Activated CD8-positive, alpha-beta T cell treated with anti-CD3 and anti-CD28 coated beads, Interleukin-2, amount 10 ng/mL, durations not matched to agents 7 days and 5 days (primary cell): ENCODE measurements around the gene CDR2L. TPM values are rescaled to one million over a fixed set of nuclear protein-coding genes. Genes with fewer than 3 reads are reported as not detected.
A peak's percentile ranks its signal among the peaks of the same experiment; 100 is the strongest.

Experiments
- ATAC-seq: fragments of 150-1000 bp; cut with Tn5 transposase; one replicate; pipeline ENCODE4 v1.10.0; 2021; ENCODE audit warnings: moderate library complexity
- CTCF ChIA-PET: fragments of 350-600 bp; sonication (Branson Sonifier 250); formaldehyde crosslinking; loops from one replicate; lab custom pipeline; 2021; ENCODE audit warnings: antibody characterized with exemption; lab: Charles Lee
- POLR2A ChIA-PET: fragments of 350-600 bp; sonication (Branson Sonifier 250); formaldehyde crosslinking; loops from one replicate; lab custom pipeline; 2021; ENCODE audit warnings: antibody characterized with exemption; lab: Charles Lee
- DNase-seq: peaks from one replicate; pipeline ENCODE4 v3.0.0-alpha.2; 2020
- H3K27ac Mint-ChIP-seq: one replicate; pipeline ENCODE4 v1.8.0; 2021; ENCODE audit warnings: mild to moderate bottlenecking, mixed read lengths
- H3K27me3 Mint-ChIP-seq: one replicate; pipeline ENCODE4 v1.8.0; 2021; ENCODE audit warnings: low read depth, mixed read lengths
- H3K36me3 Mint-ChIP-seq: one replicate; pipeline ENCODE4 v1.8.0; 2021; ENCODE audit warnings: low read depth, mixed read lengths
- H3K4me1 Mint-ChIP-seq: one replicate; pipeline ENCODE4 v1.8.0; 2021; ENCODE audit warnings: low read depth, mixed read lengths
- H3K4me3 Mint-ChIP-seq: one replicate; pipeline ENCODE4 v1.8.0; 2021; ENCODE audit warnings: mild to moderate bottlenecking, mixed read lengths
- H3K9me3 Mint-ChIP-seq: one replicate; pipeline ENCODE4 v1.8.0; 2022; ENCODE audit warnings: mixed read lengths; ENCODE audit not compliant: insufficient read depth
- total RNA-seq, 2 experiments: library from RNA; stranded (reverse); gene quantifications; one replicate each; pipeline ENCODE4 v1.2.3, GENCODE V29; 2021

Gene CDR2L
- total RNA-seq, 2 experiments from 2014 or later: 0.13 to 0.18 TPM

- Mint-ChIP-seq H3K27me3 (peaks cover 33% of the 10 kb centered on the region), H3K9me3 (no peaks in the 10 kb centered on the region), H3K4me3 (peak overlapping the region; percentile 34), H3K4me1 (peaks cover 5% of the 10 kb centered on the region), H3K27ac (no peak overlapping the region), H3K36me3 (no peaks in the 10 kb centered on the region)
- DNase-seq (no peak), ATAC-seq (no peak)
- POLR2A ChIA-PET: no interaction called here
- CTCF ChIA-PET: interaction anchor here (1.0 to 8.8 kb wide), 3 partner anchors 9 to 16 kb away, joined by 3 to 82 read pairs (median 20); partner anchors contain the start of gene CDR2L
Measured at GRCh38 chr17:74971069-74971841, 16.2 kb upstream of the CDR2L start.

GRCh38 chr17:74971842-74972106 is 15.7 kb upstream of the CDR2L start:
- Mint-ChIP-seq H3K27ac (no peak overlapping the region), H3K4me3 (peak overlapping the region; percentile 34), H3K4me1 (peaks cover 5% of the 10 kb centered on the region), H3K36me3 (no peaks in the 10 kb centered on the region), H3K9me3 (no peaks in the 10 kb centered on the region), H3K27me3 (peaks cover 33% of the 10 kb centered on the region)
- POLR2A ChIA-PET: interaction anchor here (1.1 kb wide), 1 partner anchor 40 kb away, joined by 3 read pairs; the partner anchor contains the start of gene MRPL58
- CTCF ChIA-PET: interaction anchor here (0.8 to 8.8 kb wide), 3 partner anchors 10 to 15 kb away, joined by 3 to 82 read pairs (median 20); partner anchors contain the start of gene CDR2L
- no peak for ATAC-seq
- DNase-seq: no peak

- peak within 1 kb of the TSS; percentile 67 for H3K4me3 Mint-ChIP-seq
- H3K4me1 Mint-ChIP-seq: peaks cover 5% of the 10 kb centered on the region
- peak; percentile 76 for DNase-seq
- ATAC-seq: peak; percentile 92
- no peaks in the 10 kb centered on the region for H3K36me3 Mint-ChIP-seq
- ChIA-PET CTCF (interaction anchor here (0.8 to 8.8 kb wide), 6 partner anchors 10 to 219 kb away, joined by 3 to 82 read pairs (median 4); partner anchors contain the start of gene CDR2L), POLR2A (interaction anchor here (1.1 kb wide), 1 partner anchor 40 kb away, joined by 3 read pairs; the partner anchor contains the start of gene MRPL58)
- H3K27ac Mint-ChIP-seq: no peak within 1 kb of the TSS
- peaks cover 33% of the 10 kb centered on the region for H3K27me3 Mint-ChIP-seq
- H3K9me3 Mint-ChIP-seq: no peaks in the 10 kb centered on the region
Measured at GRCh38 chr17:74972107-74972972, 15.1 kb upstream of the CDR2L start, which contains the start of gene HID1. HID1 (minus strand) TSS chr17:74972759; CDS start chr17:74972656, 103 bp downstream.

GRCh38 chr17:74972973-74973328 is 14.5 kb upstream of the CDR2L start:
- Mint-ChIP-seq H3K27ac (no peak overlapping the region), H3K9me3 (no peaks in the 10 kb centered on the region), H3K27me3 (peaks cover 35% of the 10 kb centered on the region), H3K36me3 (no peaks in the 10 kb centered on the region), H3K4me1 (peaks cover 5% of the 10 kb centered on the region), H3K4me3 (peak overlapping the region; percentile 67)
- DNase-seq (no peak), ATAC-seq (no peak)
- ChIA-PET POLR2A (interaction anchor here (1.1 kb wide), 1 partner anchor 39 kb away, joined by 3 read pairs; the partner anchor contains the start of gene MRPL58), CTCF (interaction anchor here (0.6 to 8.8 kb wide), 8 partner anchors 11 to 600 kb away, joined by 3 to 82 read pairs (median 4); no protein-coding TSS in a partner anchor)

GRCh38 chr17:74975943-74976342 is 11.5 kb upstream of the CDR2L start:
- Mint-ChIP-seq H3K4me1 (peaks cover 8% of the 10 kb centered on the region), H3K36me3 (no peaks in the 10 kb centered on the region), H3K27ac (no peak overlapping the region), H3K4me3 (no peak overlapping the region), H3K9me3 (no peaks in the 10 kb centered on the region), H3K27me3 (peaks cover 43% of the 10 kb centered on the region)
- ATAC-seq: no peak
- POLR2A ChIA-PET: interaction anchor here (0.5 kb wide), 1 partner anchor 14 kb away, joined by 5 read pairs; no protein-coding TSS in a partner anchor
- DNase-seq: no peak
- CTCF ChIA-PET: interaction anchor here (2.0 to 8.8 kb wide), 2 partner anchors 14 to 18 kb away, joined by 5 to 82 read pairs; no protein-coding TSS in a partner anchor

- Mint-ChIP-seq H3K4me1 (peaks cover 17% of the 10 kb centered on the region), H3K27ac (no peak overlapping the region), H3K27me3 (peaks cover 32% of the 10 kb centered on the region), H3K36me3 (no peaks in the 10 kb centered on the region), H3K9me3 (no peaks in the 10 kb centered on the region), H3K4me3 (no peak overlapping the region)
- ATAC-seq (no peak), DNase-seq (no peak)
- POLR2A ChIA-PET: no interaction called here
- CTCF ChIA-PET: interaction anchor here (2.0 to 2.1 kb wide), 2 partner anchors 17 to 20 kb away, joined by 5 to 11 read pairs; no protein-coding TSS in a partner anchor
Measured at GRCh38 chr17:74977802-74978201, 9.6 kb upstream of the CDR2L start.

GRCh38 chr17:74978240-74978639 is 9.2 kb upstream of the CDR2L start:
- Mint-ChIP-seq H3K4me3 (no peak overlapping the region), H3K27ac (no peak overlapping the region), H3K4me1 (peaks cover 13% of the 10 kb centered on the region), H3K27me3 (peaks cover 27% of the 10 kb centered on the region), H3K9me3 (no peaks in the 10 kb centered on the region), H3K36me3 (no peaks in the 10 kb centered on the region)
- CTCF ChIA-PET: interaction anchor here (1.3 to 2.1 kb wide), 2 partner anchors 17 to 20 kb away, joined by 3 to 11 read pairs; no protein-coding TSS in a partner anchor
- ATAC-seq (no peak), DNase-seq (no peak)
- POLR2A ChIA-PET: no interaction called here

- ATAC-seq (no peak), DNase-seq (no peak)
- peaks cover 13% of the 10 kb centered on the region for H3K4me1 Mint-ChIP-seq
- H3K9me3 Mint-ChIP-seq: no peaks in the 10 kb centered on the region
- H3K36me3 Mint-ChIP-seq: no peaks in the 10 kb centered on the region
- ChIA-PET CTCF (interaction anchor here (0.8 to 2.1 kb wide), 3 partner anchors 19 to 81 kb away, joined by 3 to 11 read pairs (median 3); no protein-coding TSS in a partner anchor), POLR2A (no interaction called here)
- H3K27ac Mint-ChIP-seq: no peak overlapping the region
- H3K4me3 Mint-ChIP-seq: no peak overlapping the region
- peaks cover 26% of the 10 kb centered on the region for H3K27me3 Mint-ChIP-seq
Measured at GRCh38 chr17:74979408-74980146, 7.9 kb upstream of the CDR2L start.

GRCh38 chr17:74981318-74981978 is 6.0 kb upstream of the CDR2L start:
- DNase-seq: no peak
- peak; percentile 12 for ATAC-seq
- ChIA-PET POLR2A (no interaction called here), CTCF (no interaction called here)
- H3K27ac Mint-ChIP-seq: peak overlapping the region; percentile 70
- H3K4me1 Mint-ChIP-seq: peaks cover 15% of the 10 kb centered on the region
- peak overlapping the region; percentile 74 for H3K4me3 Mint-ChIP-seq
- H3K27me3 Mint-ChIP-seq: peaks cover 35% of the 10 kb centered on the region
- H3K36me3 Mint-ChIP-seq: no peaks in the 10 kb centered on the region
- no peaks in the 10 kb centered on the region for H3K9me3 Mint-ChIP-seq

GRCh38 chr17:74981979-74982662 is 5.3 kb upstream of the CDR2L start:
- DNase-seq: peak; percentile 82
- ATAC-seq: peak; percentile 93
- no peaks in the 10 kb centered on the region for H3K36me3 Mint-ChIP-seq
- peaks cover 22% of the 10 kb centered on the region for H3K4me1 Mint-ChIP-seq
- no peaks in the 10 kb centered on the region for H3K9me3 Mint-ChIP-seq
- peak overlapping the region; percentile 70 for H3K27ac Mint-ChIP-seq
- POLR2A ChIA-PET: interaction anchor here (0.7 to 3.7 kb wide), 2 partner anchors 11 to 30 kb away, joined by 3 to 13 read pairs; partner anchors contain the start of gene MRPL58
- CTCF ChIA-PET: interaction anchor here (1.2 kb wide), 1 partner anchor 29 kb away, joined by 4 read pairs; no protein-coding TSS in a partner anchor
- H3K27me3 Mint-ChIP-seq: peaks cover 40% of the 10 kb centered on the region
- peak overlapping the region; percentile 74 for H3K4me3 Mint-ChIP-seq
